Activated CD8-positive, alpha-beta memory T cell treated with anti-CD3 and anti-CD28 coated beads, Interleukin-2, amount 10 ng/mL, durations not matched to agents 7 days and 5 days (primary cell): Measurements from ENCODE around the gene HMGA1. TPM values are rescaled to one million over a fixed set of nuclear protein-coding genes. Genes with fewer than 3 reads are reported as not detected.
"Not testable (repeated sequence)": the region's sequence is repeated elsewhere in the genome, so short reads cannot be mapped to it uniquely, and the experiment has no call there.

Source experiments
- ATAC-seq: fragments of 150-1000 bp; cut with Tn5 transposase; one replicate; pipeline ENCODE4 v1.10.0; 2021; ENCODE audit warnings: moderate library complexity
- CTCF ChIA-PET: fragments of 350-600 bp; sonication (Branson Sonifier 250); formaldehyde crosslinking; loops from one replicate; lab custom pipeline; 2021; ENCODE audit warnings: antibody characterized with exemption; lab: Charles Lee
- DNase-seq: peaks from one replicate; pipeline ENCODE4 v3.0.0-alpha.2; 2020
- H3K27ac Mint-ChIP-seq: one replicate; pipeline ENCODE4 v1.8.0; 2021; ENCODE audit warnings: mild to moderate bottlenecking, mixed read lengths
- H3K27me3 Mint-ChIP-seq: one replicate; pipeline ENCODE4 v1.8.0; 2021; ENCODE audit warnings: mixed read lengths
- H3K36me3 Mint-ChIP-seq: one replicate; pipeline ENCODE4 v1.8.0; 2021; ENCODE audit warnings: mild to moderate bottlenecking, mixed read lengths
- H3K4me1 Mint-ChIP-seq: one replicate; pipeline ENCODE4 v1.8.0; 2021; ENCODE audit warnings: mixed read lengths
- H3K4me3 Mint-ChIP-seq: one replicate; pipeline ENCODE4 v1.8.0; 2021; ENCODE audit warnings: mild to moderate bottlenecking, moderate library complexity, mixed read lengths
- H3K9me3 Mint-ChIP-seq: one replicate; pipeline ENCODE4 v1.8.0; 2022; ENCODE audit warnings: low read depth, mixed read lengths
- total RNA-seq, 2 experiments: library from RNA; stranded (reverse); gene quantifications; one replicate each; pipeline ENCODE4 v1.2.3, GENCODE V29; 2021

HMGA1 gene
- total RNA-seq, 2 experiments from 2014 or later: 214 to 312 TPM

- H3K9me3 Mint-ChIP-seq, H3K36me3 Mint-ChIP-seq, H3K27me3 Mint-ChIP-seq, DNase-seq, ATAC-seq, H3K4me3 Mint-ChIP-seq, CTCF ChIA-PET: not testable (repeated sequence)
- Mint-ChIP-seq H3K4me1 (peaks cover 14% of the 10 kb centered on the region), H3K27ac (peak overlapping the region; percentile 83)
Measured at GRCh38 chr6:34269132-34269531, 32.5 kb downstream of the HMGA1 start.

- Mint-ChIP-seq H3K4me1 (peaks cover 14% of the 10 kb centered on the region), H3K4me3 (peak overlapping the region; percentile 53), H3K27ac (peak overlapping the region; percentile 83)
- not testable (repeated sequence) for H3K36me3 Mint-ChIP-seq, H3K9me3 Mint-ChIP-seq, H3K27me3 Mint-ChIP-seq
- ATAC-seq: peak; percentile 84
- CTCF ChIA-PET: interaction anchor here (0.7 to 1.2 kb wide), 2 partner anchors 21 to 1148 kb away, joined by 3 to 5 read pairs; partner anchors contain the start of gene SMIM29
- DNase-seq: peak; percentile 72
Measured at GRCh38 chr6:34269658-34270341, 33.1 kb downstream of the HMGA1 start.

- H3K27me3 Mint-ChIP-seq: no peaks in the 10 kb centered on the region
- H3K27ac Mint-ChIP-seq: no peak overlapping the region
- no peak for DNase-seq
- no peak for ATAC-seq
- H3K4me3 Mint-ChIP-seq: no peak overlapping the region
- CTCF ChIA-PET: no interaction called here
- H3K4me1 Mint-ChIP-seq: peaks cover 14% of the 10 kb centered on the region
- no peaks in the 10 kb centered on the region for H3K36me3 Mint-ChIP-seq
- no peaks in the 10 kb centered on the region for H3K9me3 Mint-ChIP-seq
Measured at GRCh38 chr6:34272013-34272926, 35.6 kb downstream of the HMGA1 start.

- H3K4me3 Mint-ChIP-seq: no peak overlapping the region
- peaks cover 14% of the 10 kb centered on the region for H3K4me1 Mint-ChIP-seq
- DNase-seq (no peak), ATAC-seq (no peak)
- CTCF ChIA-PET: no interaction called here
- no peaks in the 10 kb centered on the region for H3K27me3 Mint-ChIP-seq
- H3K27ac Mint-ChIP-seq: no peak overlapping the region
- H3K36me3 Mint-ChIP-seq: no peaks in the 10 kb centered on the region
- no peaks in the 10 kb centered on the region for H3K9me3 Mint-ChIP-seq
Measured at GRCh38 chr6:34273242-34273805, 36.7 kb downstream of the HMGA1 start.

- CTCF ChIA-PET: no interaction called here
- ATAC-seq: no peak
- Mint-ChIP-seq H3K36me3 (no peaks in the 10 kb centered on the region), H3K27me3 (no peaks in the 10 kb centered on the region), H3K4me1 (peaks cover 16% of the 10 kb centered on the region), H3K27ac (no peak overlapping the region), H3K9me3 (no peaks in the 10 kb centered on the region), H3K4me3 (no peak overlapping the region)
- DNase-seq: no peak
Measured at GRCh38 chr6:34274129-34274528, 37.5 kb downstream of the HMGA1 start.

- ATAC-seq: no peak
- DNase-seq: no peak
- H3K36me3 Mint-ChIP-seq: no peaks in the 10 kb centered on the region
- H3K27ac Mint-ChIP-seq: no peak overlapping the region
- no peaks in the 10 kb centered on the region for H3K27me3 Mint-ChIP-seq
- H3K4me1 Mint-ChIP-seq: peaks cover 8% of the 10 kb centered on the region
- H3K9me3 Mint-ChIP-seq: no peaks in the 10 kb centered on the region
- CTCF ChIA-PET: no interaction called here
- no peak overlapping the region for H3K4me3 Mint-ChIP-seq
Measured at GRCh38 chr6:34275128-34275804, 38.6 kb downstream of the HMGA1 start.

- no peak overlapping the region for H3K27ac Mint-ChIP-seq
- peaks cover 5% of the 10 kb centered on the region for H3K4me1 Mint-ChIP-seq
- CTCF ChIA-PET: interaction anchor here (0.9 kb wide), 1 partner anchor 9 kb away, joined by 3 read pairs; no protein-coding TSS in a partner anchor
- no peaks in the 10 kb centered on the region for H3K9me3 Mint-ChIP-seq
- H3K36me3 Mint-ChIP-seq: peaks cover 4% of the 10 kb centered on the region
- H3K27me3 Mint-ChIP-seq: no peaks in the 10 kb centered on the region
- no peak for ATAC-seq
- H3K4me3 Mint-ChIP-seq: no peak overlapping the region
- no peak for DNase-seq
Measured at GRCh38 chr6:34276191-34276590, 39.5 kb downstream of the HMGA1 start.

- Mint-ChIP-seq H3K27ac (no peak overlapping the region), H3K27me3 (no peaks in the 10 kb centered on the region), H3K4me3 (no peak overlapping the region), H3K36me3 (peaks cover 4% of the 10 kb centered on the region), H3K9me3 (no peaks in the 10 kb centered on the region), H3K4me1 (peaks cover 5% of the 10 kb centered on the region)
- ATAC-seq (no peak), DNase-seq (no peak)
- CTCF ChIA-PET: interaction anchor here (0.6 to 0.9 kb wide), 2 partner anchors 10 to 109 kb away, joined by 3 read pairs; no protein-coding TSS in a partner anchor
Measured at GRCh38 chr6:34276881-34277762, 40.4 kb downstream of the HMGA1 start.

GRCh38 chr6:34277763-34278112 lies 41.1 kb downstream of the HMGA1 start:
- ATAC-seq: no peak
- no peak overlapping the region for H3K27ac Mint-ChIP-seq
- CTCF ChIA-PET: interaction anchor here (0.6 kb wide), 1 partner anchor 109 kb away, joined by 3 read pairs; no protein-coding TSS in a partner anchor
- H3K36me3 Mint-ChIP-seq: peaks cover 4% of the 10 kb centered on the region
- H3K4me1 Mint-ChIP-seq: peaks cover 5% of the 10 kb centered on the region
- no peak overlapping the region for H3K4me3 Mint-ChIP-seq
- no peaks in the 10 kb centered on the region for H3K27me3 Mint-ChIP-seq
- no peak for DNase-seq
- no peaks in the 10 kb centered on the region for H3K9me3 Mint-ChIP-seq

- no peak for DNase-seq
- H3K4me1 Mint-ChIP-seq: peaks cover 3% of the 10 kb centered on the region
- no peaks in the 10 kb centered on the region for H3K27me3 Mint-ChIP-seq
- no peak for ATAC-seq
- H3K27ac Mint-ChIP-seq: no peak overlapping the region
- no peak overlapping the region for H3K4me3 Mint-ChIP-seq
- H3K9me3 Mint-ChIP-seq: no peaks in the 10 kb centered on the region
- CTCF ChIA-PET: interaction anchor here (1.1 kb wide), 1 partner anchor 29 kb away, joined by 3 read pairs; no protein-coding TSS in a partner anchor
- peaks cover 6% of the 10 kb centered on the region for H3K36me3 Mint-ChIP-seq
Measured at GRCh38 chr6:34278833-34279232, 42.2 kb downstream of the HMGA1 start.

- ATAC-seq: no peak
- Mint-ChIP-seq H3K36me3 (peaks cover 11% of the 10 kb centered on the region), H3K4me3 (no peak overlapping the region), H3K4me1 (peaks cover 10% of the 10 kb centered on the region), H3K27me3 (no peaks in the 10 kb centered on the region), H3K9me3 (no peaks in the 10 kb centered on the region), H3K27ac (no peak overlapping the region)
- CTCF ChIA-PET: no interaction called here
- no peak for DNase-seq
Measured at GRCh38 chr6:34280216-34280615, 43.5 kb downstream of the HMGA1 start.

- no peak for DNase-seq
- H3K4me1 Mint-ChIP-seq: peaks cover 12% of the 10 kb centered on the region
- CTCF ChIA-PET: no interaction called here
- H3K36me3 Mint-ChIP-seq: peaks cover 14% of the 10 kb centered on the region
- H3K27me3 Mint-ChIP-seq: no peaks in the 10 kb centered on the region
- no peaks in the 10 kb centered on the region for H3K9me3 Mint-ChIP-seq
- no peak for ATAC-seq
- no peak overlapping the region for H3K27ac Mint-ChIP-seq
- H3K4me3 Mint-ChIP-seq: no peak overlapping the region
Measured at GRCh38 chr6:34281702-34282334, 45.1 kb downstream of the HMGA1 start.
